Body of pancreas (tissue), 4 donors: Measurements from ENCODE around the gene MICOS13. TPM values are rescaled to one million over a fixed set of nuclear protein-coding genes. Genes with fewer than 3 reads are reported as not detected.

ENCODE experiments used
- ATAC-seq: fragments of 150-250 bp; one replicate; pipeline ENCODE4 v1.9.1; 2016
- DNase-seq, 4 donors: peaks; one replicate each; pipeline ENCODE4 v3.0.0-alpha.2; 2019
- H3K27ac ChIP-seq, 4 donors: fragments of 200-600 bp; sonication (generic); 1 replicate in 3 of 4; 2 replicates in 1 of 4; pipeline versions ENCODE4 v1.5.1 to v1.6.1; 2016 to 2019; ENCODE audit warnings: mild to moderate bottlenecking in 1 of 4, mixed read lengths in 1 of 4, moderate library complexity in 1 of 4
- H3K27me3 ChIP-seq, 2 donors: fragments of 200-600 bp; sonication (generic); one replicate each; pipeline ENCODE4 v1.6.0; 2016; ENCODE audit warnings: mild to moderate bottlenecking in 1 of 2
- H3K36me3 ChIP-seq, 2 donors: fragments of 200-600 bp; sonication (generic); replicated peaks in 1 of 2; 2 replicates each; pipeline ENCODE4 v1.5.1; 2016; ENCODE audit warnings: low read depth in 2 of 2; ENCODE audit not compliant: insufficient read depth in 1 of 2
- H3K4me1 ChIP-seq: fragments of 200-600 bp; sonication (generic); one replicate; pipeline ENCODE4 v1.6.0; 2016
- H3K4me3 ChIP-seq, 2 donors: fragments of 200-600 bp; sonication (generic); 1 replicate in 1 of 2; 2 replicates in 1 of 2; pipeline ENCODE4 v1.5.1; 2016 to 2019
- H3K9me3 ChIP-seq, 3 donors: fragments of 200-600 bp; sonication (generic); 1 replicate in 2 of 3; 2 replicates in 1 of 3; pipeline ENCODE4 v1.5.1; 2016
- POLR2A ChIP-seq, 3 donors: fragments of 450-650 bp; IDR thresholded peaks; one replicate each; pipeline ENCODE4 v1.6.1; 2016; ENCODE audit warnings: antibody characterized with exemption in 3 of 3, mild to moderate bottlenecking in 2 of 3
- WGBS, 2 donors: methylation state at CpG; one replicate each; pipeline ENCODE4 v1.1.5; 2017; 5-methylcytosine and 5-hydroxymethylcytosine counted together
- intact Hi-C: fragments of 100-400 bp; cut with DNase I; formaldehyde crosslinking; loops from one replicate; pipeline ENCODE4 v1.15.1; 2023
- total RNA-seq, 2 donors: library from RNA; depleted of rRNA; stranded (reverse); fragments of >200 nt; gene quantifications; one replicate each; pipeline ENCODE4 v1.1.0, GENCODE V29; 2016
- TF ChIP-seq, protein P1 (sequence below), 7 experiments: fragments of 450-650 bp in 4 of 7; fragments of 200-600 bp in 3 of 7; sonication (generic) in 3 of 7; IDR thresholded peaks; one replicate each; pipeline ENCODE4 v1.5.1; 2016 to 2019; ENCODE audit warnings: antibody characterized with exemption in 7 of 7

Gene MICOS13
- total RNA-seq, 2 donors from 2014 or later = 14.5 to 14.8 TPM

DNA sequence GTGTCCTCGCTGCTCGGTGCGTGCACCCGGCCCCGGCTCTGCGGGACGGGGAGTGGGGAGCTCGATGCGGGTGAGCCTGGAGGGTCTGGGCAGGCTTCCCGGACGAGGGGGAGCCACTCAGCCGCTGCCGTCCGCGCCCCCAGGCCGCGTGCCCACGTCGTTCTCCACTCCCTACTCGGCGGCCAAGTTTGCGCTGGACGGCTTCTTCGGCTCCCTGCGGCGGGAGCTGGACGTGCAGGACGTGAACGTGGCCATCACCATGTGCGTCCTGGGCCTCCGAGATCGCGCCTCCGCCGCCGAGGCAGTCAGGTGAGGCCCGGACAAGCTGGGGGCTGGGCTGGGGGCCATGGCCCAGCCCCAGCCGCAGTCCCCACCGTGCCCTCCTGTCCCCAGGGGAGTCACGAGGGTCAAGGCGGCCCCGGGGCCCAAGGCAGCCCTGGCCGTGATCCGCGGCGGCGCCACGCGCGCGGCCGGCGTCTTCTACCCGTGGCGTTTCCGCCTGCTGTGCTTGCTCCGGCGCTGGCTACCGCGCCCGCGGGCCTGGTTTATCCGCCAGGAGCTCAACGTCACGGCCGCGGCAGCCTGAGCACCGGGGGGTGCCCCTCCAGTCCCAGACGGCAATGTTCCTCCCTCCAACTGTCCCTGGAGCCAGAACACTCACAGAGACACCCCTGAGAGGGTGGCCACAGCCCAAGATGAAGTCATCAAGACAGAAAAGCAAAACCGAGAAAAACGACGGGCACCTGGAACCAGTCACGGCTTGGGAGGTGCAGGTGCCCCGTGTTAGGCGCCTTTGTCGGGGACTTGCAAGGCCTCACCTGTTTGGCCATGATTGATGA is 7.3 kb upstream of the MICOS13 start:
- Histone ChIP-seq H3K4me3 (no peak overlapping the region), H3K4me1 (peaks cover 34% of the 10 kb centered on the region), H3K9me3 (no peaks in the 10 kb centered on the region), H3K27me3 (no peaks in the 10 kb centered on the region), H3K27ac (peak overlapping the region; percentile 60 to 91 (median 76)), H3K36me3 (peaks cover 0 to 1% of the 10 kb centered on the region in 2 donors)
- TF ChIP-seq, protein P1, sequence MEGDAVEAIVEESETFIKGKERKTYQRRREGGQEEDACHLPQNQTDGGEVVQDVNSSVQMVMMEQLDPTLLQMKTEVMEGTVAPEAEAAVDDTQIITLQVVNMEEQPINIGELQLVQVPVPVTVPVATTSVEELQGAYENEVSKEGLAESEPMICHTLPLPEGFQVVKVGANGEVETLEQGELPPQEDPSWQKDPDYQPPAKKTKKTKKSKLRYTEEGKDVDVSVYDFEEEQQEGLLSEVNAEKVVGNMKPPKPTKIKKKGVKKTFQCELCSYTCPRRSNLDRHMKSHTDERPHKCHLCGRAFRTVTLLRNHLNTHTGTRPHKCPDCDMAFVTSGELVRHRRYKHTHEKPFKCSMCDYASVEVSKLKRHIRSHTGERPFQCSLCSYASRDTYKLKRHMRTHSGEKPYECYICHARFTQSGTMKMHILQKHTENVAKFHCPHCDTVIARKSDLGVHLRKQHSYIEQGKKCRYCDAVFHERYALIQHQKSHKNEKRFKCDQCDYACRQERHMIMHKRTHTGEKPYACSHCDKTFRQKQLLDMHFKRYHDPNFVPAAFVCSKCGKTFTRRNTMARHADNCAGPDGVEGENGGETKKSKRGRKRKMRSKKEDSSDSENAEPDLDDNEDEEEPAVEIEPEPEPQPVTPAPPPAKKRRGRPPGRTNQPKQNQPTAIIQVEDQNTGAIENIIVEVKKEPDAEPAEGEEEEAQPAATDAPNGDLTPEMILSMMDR (IDR thresholded peaks at IDR 0.05) = peak in 1 of 7 experiments; percentile 4
- TF ChIP-seq POLR2A (IDR thresholded peaks at IDR 0.05) = no peak
- ATAC-seq (no peak), DNase-seq (no peak)
- intact Hi-C loops = no loop called here
- 54 to 57% methylated on average over 24 to 64 of the region's 76 CpGs for WGBS, 2 donors

DNA sequence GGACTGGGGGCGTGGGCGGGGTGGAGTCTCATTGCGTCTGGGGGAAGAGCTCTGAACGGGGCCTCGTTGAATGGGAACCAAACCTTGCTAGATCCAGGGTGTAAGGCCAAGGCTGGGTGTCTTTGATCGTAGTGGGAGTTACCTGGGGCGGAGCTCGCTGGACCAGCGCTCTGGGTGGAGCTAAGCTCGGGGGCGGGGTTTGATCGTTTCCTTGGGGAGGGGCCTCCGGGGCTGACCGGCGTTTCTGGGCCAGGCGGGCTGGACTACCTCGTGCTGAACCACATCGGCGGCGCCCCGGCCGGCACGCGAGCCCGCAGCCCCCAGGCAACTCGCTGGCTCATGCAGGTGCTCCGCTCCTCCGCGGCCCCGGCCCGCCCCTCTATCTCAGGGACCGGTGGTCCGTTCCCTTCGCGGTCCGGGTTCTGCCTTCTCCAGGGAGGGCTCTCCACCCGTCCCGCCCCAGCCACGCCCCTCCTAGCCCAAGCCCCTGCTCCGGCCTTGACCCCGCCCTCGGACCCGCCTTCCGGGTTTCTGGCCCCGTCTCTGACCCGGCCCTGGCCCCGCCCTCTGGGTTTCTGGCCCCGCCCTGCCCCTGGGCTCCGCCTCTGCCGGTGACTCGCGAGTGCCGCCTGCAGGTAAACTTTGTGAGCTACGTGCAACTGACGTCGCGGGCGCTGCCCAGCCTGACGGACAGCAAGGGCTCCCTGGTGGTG is 6.5 kb upstream of the MICOS13 start:
- peak; percentile 95 to 97 (median 96) for DNase-seq
- H3K27ac ChIP-seq = peak overlapping the region; percentile 60 to 91 (median 76)
- 0 to 2% methylated on average over 37 to 49 of the region's 59 CpGs for WGBS, 2 donors
- H3K27me3 ChIP-seq = no peaks in the 10 kb centered on the region
- peaks cover 28% of the 10 kb centered on the region for H3K4me1 ChIP-seq
- no peaks in the 10 kb centered on the region for H3K9me3 ChIP-seq
- no peaks in the 10 kb centered on the region for H3K36me3 ChIP-seq
- TF ChIP-seq, protein P1 (IDR thresholded peaks at IDR 0.05) = peak; percentile 82 to 89 (median 87)
- TF ChIP-seq POLR2A (IDR thresholded peaks at IDR 0.05) = peak in 2 of 3 donors; percentile 39 to 40
- ATAC-seq = peak; percentile 74
- H3K4me3 ChIP-seq = peak overlapping the region; percentile 9 to 40
- intact Hi-C loops = no loop called here

DNA sequence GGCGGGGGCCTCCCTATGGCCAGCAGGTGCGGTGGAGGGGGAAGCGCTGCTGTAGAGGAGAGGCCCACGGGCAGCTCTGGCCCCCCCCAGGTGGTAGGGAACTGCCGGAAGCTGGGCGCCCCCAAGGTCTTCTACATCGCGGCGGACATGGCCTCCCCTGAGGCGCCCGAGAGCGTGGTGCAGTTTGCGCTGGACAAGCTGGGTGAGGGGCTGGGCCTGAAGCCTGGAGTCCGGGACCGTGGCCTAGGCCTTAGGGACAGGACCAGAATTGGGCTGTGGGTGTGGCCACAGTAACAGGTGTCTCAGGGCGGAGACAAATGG is 6.0 kb upstream of the MICOS13 start:
- ATAC-seq = no peak
- peaks cover 28% of the 10 kb centered on the region for H3K4me1 ChIP-seq
- WGBS, 2 donors = 31 to 34% methylated on average over 5 to 14 of the region's 16 CpGs

GRCh38 chr19:5684694-5685430 is 4.5 kb upstream of the MICOS13 start:
- no peak overlapping the region for H3K4me3 ChIP-seq
- no peak for TF ChIP-seq POLR2A (IDR thresholded peaks at IDR 0.05)
- TF ChIP-seq, protein P1 (IDR thresholded peaks at IDR 0.05) = no peak
- DNase-seq (no peak), ATAC-seq (no peak)
- no peaks in the 10 kb centered on the region for H3K9me3 ChIP-seq
- no peak overlapping the region for H3K27ac ChIP-seq
- intact Hi-C loops = no loop called here
- H3K4me1 ChIP-seq = peaks cover 31% of the 10 kb centered on the region
- no peaks in the 10 kb centered on the region for H3K27me3 ChIP-seq
- H3K36me3 ChIP-seq = no peaks in the 10 kb centered on the region
- WGBS, 2 donors = 74 to 81% methylated on average over 7 to 22 of the region's 22 CpGs

More for the DNA sequence above, 6.0 kb upstream of the MICOS13 start:
- no peaks in the 10 kb centered on the region for H3K27me3 ChIP-seq
- H3K9me3 ChIP-seq = no peaks in the 10 kb centered on the region
- DNase-seq = no peak
- peak overlapping the region; percentile 60 to 91 (median 76) for H3K27ac ChIP-seq
- TF ChIP-seq, protein P1 (IDR thresholded peaks at IDR 0.05) = no peak
- no peak for TF ChIP-seq POLR2A (IDR thresholded peaks at IDR 0.05)
- intact Hi-C loops = no loop called here
- H3K36me3 ChIP-seq = no peaks in the 10 kb centered on the region
- peak overlapping the region in 1 of 2 donors; percentile 40 for H3K4me3 ChIP-seq
